OCI-LY3 (cell line): ENCODE measurements around the gene MPPED1.

ENCODE experiments used
- H2AFZ ChIP-seq: fragments of 200-600, 300-600 bp; shearing (Covaris generic); 2 replicates; pipeline ENCODE4 v1.6.0; 2014; ENCODE audit warnings: antibody characterized with exemption, low read depth, low read length
- H3K27ac ChIP-seq: fragments of 200-600, 300-600 bp; sonication (generic); 2 replicates; pipeline ENCODE4 v1.5.1; 2014; ENCODE audit warnings: mild to moderate bottlenecking, low read length, moderate library complexity, mixed read lengths
- H3K27me3 ChIP-seq: fragments of 200-600, 300-600 bp; sonication (generic); 2 replicates; pipeline ENCODE4 v1.6.1; 2014; ENCODE audit warnings: low read depth, low read length, mixed read lengths
- H3K36me3 ChIP-seq: fragments of 200-600, 300-600 bp; sonication (generic); replicated peaks from 2 replicates; pipeline ENCODE3; 2014; ENCODE audit warnings: low read depth, low read length, mixed read lengths
- H3K4me1 ChIP-seq: fragments of 300-600, 200-600 bp; sonication (generic); 2 replicates; pipeline ENCODE4 v1.6.1; 2014; ENCODE audit warnings: low read length, mixed read lengths
- H3K4me2 ChIP-seq: fragments of 200-600, 300-600 bp; sonication (generic); 2 replicates; pipeline ENCODE4 v1.6.1; 2014; ENCODE audit warnings: low read length, mixed read lengths
- H3K4me3 ChIP-seq: fragments of 300-600, 200-600 bp; sonication (generic); 2 replicates; pipeline ENCODE4 v1.5.1; 2014; ENCODE audit warnings: antibody characterized with exemption, mild to moderate bottlenecking, low read length, moderate library complexity
- H3K79me2 ChIP-seq: fragments of 300-600, 200-600 bp; shearing (Covaris generic); 2 replicates; pipeline ENCODE4 v1.6.1; 2014; ENCODE audit warnings: mild to moderate bottlenecking, low read length, mixed read lengths
- H3K9ac ChIP-seq: fragments of 300-600, 200-600 bp; shearing (Covaris generic); 2 replicates; pipeline ENCODE4 v1.6.0; 2014; ENCODE audit warnings: mild to moderate bottlenecking, low read length, moderate library complexity
- H3K9me3 ChIP-seq: fragments of 200-600, 300-600 bp; shearing (Covaris generic); 2 replicates; pipeline ENCODE4 v1.6.1; 2014; ENCODE audit warnings: low read length, mixed read lengths; ENCODE audit not compliant: insufficient read depth
- H4K20me1 ChIP-seq: fragments of 200-600, 300-600 bp; sonication (generic); 2 replicates; pipeline ENCODE4 v1.6.1; 2016; ENCODE audit warnings: low read length, mixed read lengths; ENCODE audit not compliant: insufficient read depth
- EZH2phosphoT487 ChIP-seq: fragments of 200-600 bp; shearing (Covaris generic); IDR thresholded peaks from 2 replicates; pipeline ENCODE4 v1.6.1; 2018; ENCODE audit warnings: antibody characterized with exemption, mixed run types, low read depth
- TF ChIP-seq, protein P1 (sequence below): fragments of 200-600, 300-600 bp; sonication (generic); IDR thresholded peaks from 2 replicates; pipeline ENCODE4 v1.5.1; 2014; ENCODE audit warnings: antibody characterized with exemption, low read length, low read depth

MPPED1 gene

DNA sequence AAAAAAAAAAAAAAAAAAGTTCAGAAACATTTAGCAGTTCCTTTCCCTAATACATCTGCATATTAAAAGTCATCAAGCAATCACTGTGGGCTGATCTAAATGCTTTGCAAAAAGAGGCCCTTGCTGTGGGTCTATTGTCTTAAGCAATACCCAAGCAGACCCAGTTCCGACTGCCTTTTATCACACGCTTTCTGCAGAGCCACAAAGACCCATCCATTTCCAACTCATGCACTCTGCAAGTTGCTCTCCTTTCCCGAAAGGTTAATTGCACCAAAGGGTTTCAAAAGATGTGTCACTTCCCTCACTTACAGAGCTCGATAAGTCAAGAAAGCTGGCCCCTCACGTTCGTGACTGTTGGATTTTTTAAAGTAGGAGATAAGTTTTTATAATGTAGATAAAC is 138.9 kb downstream of the MPPED1 start:
- Histone ChIP-seq H3K4me2 (no peak overlapping the region), H3K4me1 (peaks cover 8% of the 10 kb centered on the region), H3K27me3 (peaks cover 12% of the 10 kb centered on the region), H3K9ac (no peak overlapping the region), H3K27ac (no peak overlapping the region), H3K36me3 (no peaks in the 10 kb centered on the region), H3K79me2 (no peaks in the 10 kb centered on the region), H3K4me3 (no peak overlapping the region), H4K20me1 (no peaks in the 10 kb centered on the region), H2AFZ (no peak overlapping the region), H3K9me3 (no peaks in the 10 kb centered on the region)
- TF ChIP-seq, protein P1, sequence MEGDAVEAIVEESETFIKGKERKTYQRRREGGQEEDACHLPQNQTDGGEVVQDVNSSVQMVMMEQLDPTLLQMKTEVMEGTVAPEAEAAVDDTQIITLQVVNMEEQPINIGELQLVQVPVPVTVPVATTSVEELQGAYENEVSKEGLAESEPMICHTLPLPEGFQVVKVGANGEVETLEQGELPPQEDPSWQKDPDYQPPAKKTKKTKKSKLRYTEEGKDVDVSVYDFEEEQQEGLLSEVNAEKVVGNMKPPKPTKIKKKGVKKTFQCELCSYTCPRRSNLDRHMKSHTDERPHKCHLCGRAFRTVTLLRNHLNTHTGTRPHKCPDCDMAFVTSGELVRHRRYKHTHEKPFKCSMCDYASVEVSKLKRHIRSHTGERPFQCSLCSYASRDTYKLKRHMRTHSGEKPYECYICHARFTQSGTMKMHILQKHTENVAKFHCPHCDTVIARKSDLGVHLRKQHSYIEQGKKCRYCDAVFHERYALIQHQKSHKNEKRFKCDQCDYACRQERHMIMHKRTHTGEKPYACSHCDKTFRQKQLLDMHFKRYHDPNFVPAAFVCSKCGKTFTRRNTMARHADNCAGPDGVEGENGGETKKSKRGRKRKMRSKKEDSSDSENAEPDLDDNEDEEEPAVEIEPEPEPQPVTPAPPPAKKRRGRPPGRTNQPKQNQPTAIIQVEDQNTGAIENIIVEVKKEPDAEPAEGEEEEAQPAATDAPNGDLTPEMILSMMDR, result no peak
- no peak for TF ChIP-seq EZH2phosphoT487

DNA sequence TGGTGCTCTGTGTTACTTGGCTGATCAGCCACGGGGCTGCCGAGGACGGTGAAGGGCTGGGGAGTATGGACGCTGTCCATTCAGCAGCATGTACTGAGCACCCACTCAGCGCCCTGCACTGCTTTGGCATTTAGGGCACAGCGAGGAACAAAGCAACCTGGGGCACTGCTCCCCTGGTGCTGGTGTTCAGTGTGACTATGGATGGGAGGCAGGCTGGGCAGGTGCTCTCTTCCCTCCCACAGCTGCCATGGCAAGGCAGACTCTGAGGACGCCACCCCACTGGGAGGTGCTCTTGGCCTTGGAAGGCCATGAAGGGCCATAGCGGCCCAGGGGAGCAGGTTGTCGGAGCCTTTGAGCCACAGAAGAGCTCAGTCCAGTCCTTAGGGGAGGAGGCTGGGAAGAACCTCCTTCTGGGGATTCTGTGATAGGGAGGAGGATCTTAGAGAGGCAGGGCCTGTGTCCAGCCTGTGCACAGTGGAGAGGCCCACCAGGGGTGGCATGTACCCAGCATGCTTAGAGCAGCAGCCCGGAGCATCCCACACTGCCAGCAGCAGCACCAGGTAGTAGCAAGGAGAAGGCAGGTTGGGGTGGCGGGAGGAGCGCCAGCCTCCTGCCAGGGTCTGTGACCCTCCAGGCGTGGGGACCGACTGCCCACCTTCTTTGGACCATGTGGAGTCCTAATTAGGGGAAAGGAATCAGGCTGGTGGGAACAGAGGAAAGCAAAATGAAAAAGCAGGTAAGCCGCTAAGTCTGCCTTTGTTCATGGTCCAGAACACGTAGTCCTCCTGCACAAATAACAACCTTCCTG is 141.8 kb downstream of the MPPED1 start:
- Histone ChIP-seq H3K36me3 (no peaks in the 10 kb centered on the region), H3K9me3 (peaks cover 5% of the 10 kb centered on the region; the same call in 1 of the 2 replicates), H3K27me3 (peaks cover 16% of the 10 kb centered on the region), H3K27ac (no peak overlapping the region), H4K20me1 (no peaks in the 10 kb centered on the region), H3K9ac (no peak overlapping the region), H3K4me2 (no peak overlapping the region), H2AFZ (no peak overlapping the region), H3K79me2 (no peaks in the 10 kb centered on the region), H3K4me1 (peaks cover 8% of the 10 kb centered on the region), H3K4me3 (no peak overlapping the region)
- no peak for TF ChIP-seq EZH2phosphoT487
- TF ChIP-seq, protein P1, result no peak

DNA sequence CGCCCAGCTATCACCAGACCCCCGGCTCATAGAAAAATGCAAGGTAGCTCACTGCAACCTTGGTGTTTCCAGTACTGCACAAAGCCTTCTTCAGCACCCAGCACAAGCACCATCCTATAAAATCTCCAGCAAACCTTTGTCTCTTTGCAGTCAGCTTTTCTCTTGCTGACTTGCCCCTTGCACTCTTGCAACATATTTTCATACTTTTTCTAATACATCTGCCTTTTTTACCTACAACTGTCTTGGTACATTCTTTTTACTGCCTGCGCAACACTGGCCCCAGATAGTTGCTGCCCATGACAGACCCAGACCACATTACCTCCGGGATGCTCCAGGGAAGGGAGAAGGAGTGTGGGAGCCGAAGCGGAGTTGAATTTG is 142.4 kb downstream of the MPPED1 start:
- Histone ChIP-seq H3K4me1 (peaks cover 8% of the 10 kb centered on the region), H2AFZ (no peak overlapping the region), H3K27ac (no peak overlapping the region), H3K79me2 (no peaks in the 10 kb centered on the region), H3K4me3 (no peak overlapping the region), H3K9me3 (peaks cover 5% of the 10 kb centered on the region; the same call in 1 of the 2 replicates), H3K9ac (no peak overlapping the region), H3K4me2 (no peak overlapping the region), H3K36me3 (no peaks in the 10 kb centered on the region), H3K27me3 (peaks cover 16% of the 10 kb centered on the region), H4K20me1 (no peaks in the 10 kb centered on the region)
- no peak for TF ChIP-seq EZH2phosphoT487
- TF ChIP-seq, protein P1, result no peak

DNA sequence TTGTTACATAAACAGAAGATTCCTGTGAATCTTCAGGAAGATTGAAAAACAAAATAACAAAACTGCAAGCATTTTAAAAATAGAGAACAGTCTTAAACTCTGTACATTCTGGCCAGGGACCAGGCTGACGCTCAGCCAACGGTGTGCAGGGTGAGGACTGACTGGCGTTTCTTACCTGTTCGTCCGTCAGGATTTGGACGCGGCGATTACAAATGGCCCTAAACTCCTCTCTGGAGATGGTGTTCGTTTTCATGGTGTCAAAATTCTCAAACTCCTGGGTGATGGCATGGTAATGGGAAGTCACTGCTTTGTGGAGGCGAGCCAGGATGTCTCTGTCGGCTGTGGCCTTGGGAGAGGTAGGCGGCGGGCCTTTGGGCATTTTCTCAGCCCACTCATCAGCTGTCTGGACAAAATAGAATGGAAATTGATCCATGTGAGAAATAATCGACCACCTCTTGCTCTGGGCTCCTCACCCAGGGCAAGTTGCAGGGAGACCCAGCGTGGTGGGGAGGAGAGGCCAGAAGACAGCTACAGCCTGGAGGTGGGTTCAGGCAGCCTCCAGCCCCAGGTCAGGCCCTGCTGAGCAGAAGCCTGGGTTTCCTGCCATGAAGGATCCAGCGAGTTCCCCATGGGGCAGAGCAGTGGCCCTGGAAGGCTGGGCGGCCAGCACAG is 143.0 kb downstream of the MPPED1 start:
- Histone ChIP-seq H3K27ac (no peak overlapping the region), H3K4me1 (peaks cover 5% of the 10 kb centered on the region), H3K27me3 (peaks cover 13% of the 10 kb centered on the region), H2AFZ (no peak overlapping the region), H3K9me3 (peaks cover 5% of the 10 kb centered on the region; the same call in 1 of the 2 replicates), H3K36me3 (no peaks in the 10 kb centered on the region), H4K20me1 (no peaks in the 10 kb centered on the region), H3K4me2 (no peak overlapping the region), H3K79me2 (no peaks in the 10 kb centered on the region), H3K4me3 (no peak overlapping the region), H3K9ac (no peak overlapping the region)
- no peak for TF ChIP-seq EZH2phosphoT487
